ENCODE results near the gene ATP6V1E1.

The ATP6V1E1 gene

DNA sequence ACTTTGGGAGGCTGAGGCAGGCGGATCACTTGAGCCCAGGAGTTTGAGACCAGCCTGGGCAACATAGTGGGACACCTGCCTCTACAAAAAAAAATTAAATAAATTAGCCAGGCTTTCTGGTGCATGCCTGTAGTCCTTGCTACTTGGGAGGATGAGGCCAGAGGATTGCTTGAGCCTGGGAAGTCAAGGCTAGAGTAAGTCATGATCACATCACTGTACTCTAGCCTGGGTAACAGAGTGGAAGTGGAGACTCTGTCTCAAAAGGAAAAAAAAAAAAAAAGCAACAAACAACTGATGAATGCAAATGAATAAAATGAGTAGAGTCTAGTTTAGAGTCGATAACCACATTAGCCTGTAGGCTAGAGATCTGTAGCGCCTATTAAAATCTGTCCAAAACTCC lies 6.1 kb upstream of the ATP6V1E1 start:
- in situ Hi-C loops (cut with MboI; ENCODE audit: low sequenced_read_pairs): loop anchor here (10.0 kb wide), 1 partner anchor 140 kb away; the partner anchor contains the start of gene BID

- in situ Hi-C loops (cut with MboI; ENCODE audit: low sequenced_read_pairs): loop anchor here (10.0 kb wide), 1 partner anchor 141 kb away; the partner anchor contains the start of gene BID
Measured at GRCh38 chr22:17633998-17634323, 5.4 kb upstream of the ATP6V1E1 start.

DNA sequence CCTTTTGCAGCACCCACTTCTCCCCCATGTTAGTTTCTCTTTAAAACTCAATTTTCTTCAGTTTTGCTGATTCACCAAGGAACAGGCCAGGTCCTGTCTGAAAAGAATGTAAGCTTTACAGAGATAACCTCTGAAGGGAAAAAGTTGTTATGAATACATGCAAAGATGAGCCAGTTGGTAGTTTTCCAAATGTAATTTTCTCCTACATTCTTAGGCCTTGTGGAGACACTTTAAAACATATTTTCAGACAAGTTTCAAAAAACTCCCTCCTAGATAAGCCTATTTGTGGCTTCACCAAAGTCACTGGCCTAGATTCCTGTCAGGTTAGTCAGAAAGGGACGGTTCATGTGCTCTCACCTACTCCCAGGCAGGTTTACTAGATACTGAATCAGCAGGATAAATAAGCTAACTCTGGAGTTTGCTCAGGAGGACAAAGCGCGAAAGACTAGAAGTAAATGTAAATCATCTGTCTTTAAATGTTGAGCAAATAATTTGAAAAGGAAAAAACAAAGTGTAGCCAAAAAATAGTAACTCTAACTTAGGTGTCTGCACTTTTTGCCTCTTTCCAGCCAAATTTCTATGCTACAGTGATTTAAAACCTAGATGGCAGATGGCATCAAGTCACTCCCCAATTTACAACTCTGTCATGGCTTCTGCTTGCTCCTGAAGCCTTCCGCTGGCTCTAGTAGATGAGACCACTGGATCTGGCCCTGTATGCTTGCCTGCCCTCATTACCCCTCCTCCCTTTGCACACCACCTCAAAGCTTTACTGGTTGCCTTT lies 4.9 kb upstream of the ATP6V1E1 start:
- in situ Hi-C loops (cut with MboI; ENCODE audit: low sequenced_read_pairs): loop anchor here (10.0 kb wide), 1 partner anchor 141 kb away; the partner anchor contains the start of gene BID

- in situ Hi-C loops (cut with MboI; ENCODE audit: low sequenced_read_pairs): loop anchor here (10.0 kb wide), 1 partner anchor 144 kb away; the partner anchor contains the start of gene BID
Measured at GRCh38 chr22:17631076-17631565, 2.6 kb upstream of the ATP6V1E1 start.

DNA sequence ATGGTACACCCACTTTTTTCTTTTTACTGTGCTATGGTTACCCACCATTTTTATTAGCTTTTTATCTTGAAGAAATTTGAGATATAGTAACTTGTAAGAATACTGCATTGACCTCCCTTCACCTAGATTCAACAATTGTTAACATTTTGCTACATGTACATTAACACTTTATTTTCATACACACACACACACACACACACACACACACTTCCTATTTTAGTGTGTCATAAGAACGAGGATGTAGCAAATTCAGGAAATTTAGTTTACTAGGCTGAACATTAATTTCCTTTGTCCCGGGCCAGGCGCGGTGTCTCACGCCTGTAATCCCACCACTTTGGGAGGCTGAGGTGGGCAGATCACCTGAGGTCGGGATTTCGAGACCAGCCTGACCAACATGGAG lies 1.1 kb upstream of the ATP6V1E1 start:
- in situ Hi-C loops (cut with MboI; ENCODE audit: low sequenced_read_pairs): loop anchor here (10.0 kb wide), 1 partner anchor 145 kb away; the partner anchor contains the start of gene BID

GRCh38 chr22:17629173-17629489 lies 582 bp upstream of the ATP6V1E1 start:
- in situ Hi-C loops (cut with MboI; ENCODE audit: low sequenced_read_pairs): no loop called here

- in situ Hi-C loops (cut with MboI; ENCODE audit: low sequenced_read_pairs): no loop called here
Measured at GRCh38 chr22:17627961-17628405, 566 bp downstream of the ATP6V1E1 start.

- in situ Hi-C loops (cut with MboI; ENCODE audit: low sequenced_read_pairs): no loop called here
Measured at GRCh38 chr22:17613280-17613679, 15.3 kb downstream of the ATP6V1E1 start.

DNA sequence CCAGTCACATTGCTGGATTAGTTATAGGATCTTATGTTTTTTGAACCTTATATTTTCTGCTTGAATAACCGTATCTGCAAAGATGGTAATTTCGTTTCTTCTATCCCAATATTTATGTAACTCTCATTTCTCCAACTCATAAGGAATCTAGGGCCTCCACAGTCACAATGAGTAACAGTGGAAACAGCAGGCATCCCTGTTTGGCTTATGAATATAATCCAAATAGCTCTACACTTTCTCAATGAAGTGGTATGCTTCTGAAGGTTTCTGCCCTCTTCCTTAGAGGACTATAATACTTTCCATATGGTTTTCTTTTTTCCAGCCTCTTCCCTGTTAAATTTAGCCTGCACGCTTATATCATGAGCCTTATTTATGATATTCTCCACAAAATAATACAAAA lies 16.5 kb downstream of the ATP6V1E1 start:
- in situ Hi-C loops (cut with MboI; ENCODE audit: low sequenced_read_pairs): no loop called here

GRCh38 chr22:17607891-17608521 lies 20.5 kb downstream of the ATP6V1E1 start:
- in situ Hi-C loops (cut with MboI; ENCODE audit: low sequenced_read_pairs): no loop called here

GRCh38 chr22:17606496-17606895 lies 22.1 kb downstream of the ATP6V1E1 start:
- in situ Hi-C loops (cut with MboI; ENCODE audit: low sequenced_read_pairs): no loop called here

- in situ Hi-C loops (cut with MboI; ENCODE audit: low sequenced_read_pairs): no loop called here
Measured at GRCh38 chr22:17603668-17604067, 24.9 kb downstream of the ATP6V1E1 start.

GRCh38 chr22:17601031-17601430 lies 27.5 kb downstream of the ATP6V1E1 start:
- in situ Hi-C loops (cut with MboI; ENCODE audit: low sequenced_read_pairs): no loop called here

DNA sequence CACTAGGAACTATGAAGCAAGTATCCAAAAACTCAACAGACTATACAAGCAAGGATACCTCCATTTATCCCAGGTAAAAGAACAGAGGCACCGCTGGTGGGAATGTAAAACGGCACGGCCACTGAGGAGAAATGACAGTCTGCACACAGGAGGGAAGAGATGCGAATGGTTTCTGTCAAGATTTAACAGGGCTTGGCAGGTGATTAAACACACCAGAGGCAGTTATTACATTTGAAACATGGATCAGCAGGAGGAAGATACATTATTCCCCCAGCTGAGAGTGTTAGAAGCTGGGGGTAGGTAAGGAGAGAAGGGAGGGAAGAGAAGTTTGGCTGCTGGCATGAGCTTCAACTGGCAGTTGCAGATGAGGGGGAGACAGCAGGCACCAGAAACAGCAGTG lies 30.2 kb downstream of the ATP6V1E1 start:
- in situ Hi-C loops (cut with MboI; ENCODE audit: low sequenced_read_pairs): no loop called here

GRCh38 chr22:17597217-17597616 lies 31.3 kb downstream of the ATP6V1E1 start:
- in situ Hi-C loops (cut with MboI; ENCODE audit: low sequenced_read_pairs): no loop called here

DNA sequence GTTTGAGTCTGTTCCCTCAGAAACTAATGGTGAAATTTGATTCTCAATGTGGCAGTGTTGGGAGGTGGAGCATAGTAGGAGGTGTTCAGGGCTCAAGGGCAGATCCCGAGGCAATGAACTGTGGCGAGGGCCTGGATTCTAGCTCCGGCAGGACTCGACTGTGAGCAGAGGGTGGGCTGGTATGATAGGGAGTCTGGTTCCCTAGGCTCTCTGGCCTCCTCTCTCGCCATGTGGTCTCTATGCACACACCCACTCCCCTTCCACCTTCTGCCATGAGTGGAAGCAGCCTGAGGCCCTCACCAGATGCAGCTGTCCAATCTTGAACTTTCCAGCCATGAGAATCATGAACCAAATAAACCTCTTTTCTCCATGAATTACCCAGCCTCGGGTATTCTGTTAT lies 32.3 kb downstream of the ATP6V1E1 start:
- in situ Hi-C loops (cut with MboI; ENCODE audit: low sequenced_read_pairs): no loop called here

DNA sequence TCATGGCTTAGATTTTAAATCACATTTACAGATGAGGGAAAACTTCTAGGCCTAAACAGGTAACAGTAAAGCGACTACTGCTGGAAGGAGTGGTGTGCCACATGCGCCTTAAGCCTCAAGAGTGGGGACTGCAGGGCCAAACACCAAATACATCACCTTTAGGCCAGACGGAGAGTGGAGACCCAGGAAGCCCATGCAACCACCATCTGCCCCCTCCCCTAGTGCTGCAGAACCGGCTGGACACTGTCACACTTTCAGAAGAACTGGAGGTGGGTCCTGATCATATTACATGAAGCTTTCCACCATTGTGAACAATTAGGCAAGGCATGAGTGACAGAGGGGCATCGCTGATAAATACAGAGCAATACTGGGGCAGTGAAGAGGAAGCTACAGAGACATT lies 36.3 kb downstream of the ATP6V1E1 start:
- in situ Hi-C loops (cut with MboI; ENCODE audit: low sequenced_read_pairs): no loop called here

- in situ Hi-C loops (cut with MboI; ENCODE audit: low sequenced_read_pairs): no loop called here
Measured at GRCh38 chr22:17590586-17590985, 38.0 kb downstream of the ATP6V1E1 start.

- in situ Hi-C loops (cut with MboI; ENCODE audit: low sequenced_read_pairs): no loop called here
Measured at GRCh38 chr22:17589810-17590375, 38.7 kb downstream of the ATP6V1E1 start.

DNA sequence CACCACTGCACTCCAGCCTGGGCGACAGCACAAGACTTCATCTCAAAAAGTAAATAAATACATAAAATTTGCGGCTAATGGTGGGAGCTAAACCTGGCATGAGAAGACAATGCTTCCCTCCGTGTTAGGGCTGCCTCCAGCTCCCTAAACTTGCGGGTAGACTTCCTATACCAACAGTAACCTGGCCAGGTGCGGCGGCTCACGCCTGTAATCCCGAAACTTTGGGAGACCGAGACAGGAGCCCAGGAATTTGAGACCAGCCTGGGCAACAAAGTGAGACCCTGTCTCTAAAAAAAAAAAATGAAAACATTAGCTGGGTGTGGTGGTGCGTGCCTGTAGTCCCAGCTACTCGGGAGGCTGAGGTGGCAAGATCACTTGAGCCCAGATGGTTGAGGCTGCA lies 39.9 kb downstream of the ATP6V1E1 start:
- in situ Hi-C loops (cut with MboI; ENCODE audit: low sequenced_read_pairs): no loop called here

GRCh38 chr22:17587629-17588028 lies 40.9 kb downstream of the ATP6V1E1 start:
- in situ Hi-C loops (cut with MboI; ENCODE audit: low sequenced_read_pairs): no loop called here
